22Rv1 (cell line): Measurements from ENCODE around the gene MORF4L1.

ENCODE experiments used
- CTCF ChIP-seq: fragments of 450-650 bp; IDR thresholded peaks from 2 replicates; pipeline ENCODE4 v1.5.1; 2017; ENCODE audit warnings: mild to moderate bottlenecking
- ZFX ChIP-seq: fragments of 450-650 bp; IDR thresholded peaks from 2 replicates; pipeline ENCODE4 v1.6.1; 2017; ENCODE audit warnings: antibody characterized with exemption, borderline replicate concordance

GRCh38 chr15:78880813-78881212 lies 8.1 kb downstream of the MORF4L1 start:
- TF ChIP-seq CTCF (no peak), ZFX (no peak)
